SK-MEL-5 (cell line): ENCODE data around the gene CACNA1D. TPM values are rescaled to one million over a fixed set of nuclear protein-coding genes. Genes with fewer than 3 reads are reported as not detected.

ENCODE experiments used
- DNase-seq: peaks from one replicate; pipeline ENCODE4 v3.0.0-alpha.2; 2016; ENCODE audit warnings: low read depth, low spot score
- in situ Hi-C: cut with HindIII; loops from 2 replicates; pipeline ENCODE4 v1.10.0; 2016; ENCODE audit warnings: low sequenced_read_pairs, high pct_unique_total_duplicates, low pct_unique_long_range_greater_than_20kb
- total RNA-seq: library from RNA; depleted of rRNA; stranded (reverse); fragments of >200 nt; shearing (Covaris generic); gene quantifications from 2 replicates; pipeline ENCODE4 v1.2.3, GENCODE V29; 2014

Gene CACNA1D
- total RNA-seq, 1 experiment from 2014 or later, result 3.2 TPM

DNA sequence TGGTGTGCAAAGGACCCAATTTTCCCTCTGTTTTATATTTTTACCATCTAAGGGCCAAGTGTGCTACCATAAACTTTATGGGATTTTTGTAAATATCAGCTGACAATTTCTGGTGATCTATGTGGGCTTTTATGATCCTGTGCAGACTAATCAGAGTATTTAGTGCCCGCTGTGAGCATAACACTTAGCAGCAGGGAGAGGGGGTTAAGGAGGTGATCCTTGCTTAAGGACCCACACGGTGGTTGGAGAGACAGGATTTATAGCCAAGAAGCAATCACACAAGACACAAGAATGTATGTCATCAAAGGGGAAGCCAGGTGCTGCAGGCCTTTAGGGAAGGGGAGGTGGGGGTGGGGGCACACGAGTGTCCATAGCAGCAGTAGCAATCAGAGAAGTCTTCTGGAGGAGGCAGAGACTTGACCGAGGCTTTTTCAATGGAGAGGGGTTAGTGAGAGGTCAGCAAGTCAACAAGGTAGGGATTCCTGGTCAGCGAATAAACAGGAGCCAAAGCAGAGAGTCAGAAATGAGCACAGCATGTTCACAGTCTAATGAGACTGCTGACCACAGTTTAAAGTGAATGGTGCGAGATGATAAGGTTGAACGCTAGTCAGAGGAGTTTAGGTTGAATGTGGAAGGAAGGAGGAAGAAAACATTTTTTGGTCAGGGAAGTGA, 4.5 kb upstream of the CACNA1D start:
- in situ Hi-C loops, result no loop called here
- no peak for DNase-seq

DNA sequence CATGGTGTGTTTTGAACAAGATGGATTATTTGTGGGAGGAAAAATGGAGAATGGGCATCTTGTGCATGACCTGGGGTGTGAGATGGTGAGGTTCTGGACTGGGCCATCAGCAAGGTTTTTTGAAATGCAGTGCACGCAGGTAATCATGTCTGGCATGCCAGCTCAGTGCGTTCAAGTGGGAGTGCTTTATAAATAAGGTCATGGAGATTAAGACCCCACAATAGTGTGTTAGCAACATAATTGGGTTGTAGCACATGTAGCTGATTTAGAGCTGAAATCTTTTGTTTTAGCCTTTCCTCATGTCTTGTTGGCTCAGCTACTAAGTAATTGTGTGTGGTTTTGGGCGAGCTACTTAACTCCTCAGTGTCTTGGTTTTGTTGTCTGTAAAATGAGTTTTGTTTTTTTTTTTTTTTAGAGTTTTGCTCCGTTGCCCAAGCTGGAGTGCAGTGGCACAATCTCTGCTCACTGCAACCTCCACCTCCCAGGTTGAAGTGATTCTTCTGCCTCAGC, 3.9 kb upstream of the CACNA1D start:
- in situ Hi-C loops, result no loop called here

DNA sequence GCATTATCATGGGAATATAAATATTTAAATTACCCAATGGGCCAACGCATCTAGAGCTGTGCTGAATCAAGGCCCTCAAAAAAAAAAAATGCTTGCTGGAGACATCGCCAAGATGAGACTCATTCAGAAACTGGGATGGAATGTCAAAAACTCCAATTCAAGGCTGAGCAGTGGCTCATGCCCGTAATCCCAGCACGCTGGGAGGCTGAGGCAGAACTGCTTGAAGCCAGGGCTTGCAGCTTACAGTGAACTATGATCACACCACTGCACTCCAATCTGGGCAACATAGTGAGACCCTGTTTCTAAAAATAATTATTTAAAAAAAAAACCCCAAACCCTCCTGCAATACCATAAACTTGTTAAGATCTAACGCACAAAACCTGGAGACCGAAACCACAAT, 3.1 kb upstream of the CACNA1D start:
- in situ Hi-C loops, result no loop called here
- no peak for DNase-seq

More for the DNA sequence above, 3.9 kb upstream of the CACNA1D start:
- no peak for DNase-seq

DNA sequence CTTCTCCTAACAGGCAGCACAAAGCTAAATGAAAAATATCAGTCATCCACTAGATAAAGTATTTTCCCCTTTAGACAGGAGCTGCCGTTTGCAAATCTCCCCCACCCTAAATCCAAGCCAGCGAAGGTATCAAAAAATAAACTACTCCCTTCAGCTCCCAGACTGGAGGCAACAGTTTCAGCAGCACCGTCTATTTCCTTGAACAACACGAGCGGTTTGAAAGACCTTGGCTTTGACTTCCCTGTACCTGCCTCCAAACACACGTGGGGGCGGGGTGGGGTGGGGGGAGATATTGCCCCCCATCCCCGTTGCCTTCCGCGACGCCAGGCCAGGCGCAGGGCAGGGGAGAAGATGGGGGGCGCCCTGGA, 832 bp upstream of the CACNA1D start:
- in situ Hi-C loops, result no loop called here

DNA sequence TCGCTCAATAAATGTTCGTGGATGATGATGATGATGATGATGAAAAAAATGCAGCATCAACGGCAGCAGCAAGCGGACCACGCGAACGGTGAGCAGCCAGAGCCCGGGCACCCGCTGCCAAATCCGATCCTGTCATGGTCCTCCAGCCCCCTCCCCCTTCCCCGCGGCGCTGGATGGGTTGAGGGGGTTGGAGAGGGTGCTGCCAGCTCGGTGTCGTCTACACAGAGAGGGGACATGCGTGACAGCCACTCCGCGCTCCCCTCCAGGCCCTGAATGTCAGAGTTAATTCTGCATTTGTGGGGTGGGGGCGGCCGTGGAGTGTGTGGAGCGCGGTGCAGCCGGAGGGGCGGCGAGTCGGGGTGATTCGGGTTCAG, 722 bp downstream of the CACNA1D start:
- in situ Hi-C loops, result no loop called here

More for the DNA sequence above, 832 bp upstream of the CACNA1D start:
- no peak for DNase-seq

DNA sequence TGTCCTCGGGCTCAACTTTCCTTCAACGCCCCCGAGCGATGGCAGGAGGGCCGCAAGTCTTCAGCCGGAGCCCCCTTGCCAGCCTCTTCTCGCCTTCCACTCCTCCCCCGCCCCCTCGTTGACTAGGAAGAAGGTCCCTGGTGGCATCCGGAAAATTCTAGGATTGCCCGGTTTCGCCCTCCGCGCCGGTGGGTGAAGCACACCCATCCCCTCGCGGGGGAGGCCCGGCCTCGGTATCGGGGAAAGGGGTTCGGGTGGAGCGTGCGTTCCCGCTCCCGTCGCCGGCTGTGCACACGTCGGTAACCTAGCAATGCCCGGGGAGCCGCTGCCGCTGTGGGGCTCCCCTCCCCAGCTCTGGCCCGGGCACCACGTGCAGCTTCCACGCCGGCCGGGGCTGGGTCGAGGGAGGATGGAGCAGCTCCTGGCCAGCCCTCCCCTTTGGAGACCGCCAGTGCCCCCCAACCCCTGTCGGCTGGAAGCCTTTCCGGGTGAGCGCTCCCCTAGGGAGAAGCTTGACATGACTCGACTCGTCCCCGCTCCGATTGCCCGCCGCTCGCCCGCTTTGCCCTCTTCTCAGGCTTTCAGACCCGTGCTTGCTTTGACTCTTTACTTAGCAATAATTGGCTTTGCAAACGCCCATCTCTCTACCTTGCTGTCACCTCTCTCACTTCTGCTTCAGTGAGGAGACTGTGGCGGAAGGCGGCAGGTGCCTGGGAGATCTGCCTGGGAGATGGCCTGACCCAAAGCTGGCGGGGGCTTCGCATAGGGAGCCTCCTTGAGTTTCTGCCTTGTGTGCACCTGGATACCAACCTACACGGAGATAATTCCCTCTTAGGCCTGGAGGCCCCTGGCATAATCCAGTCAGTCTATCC, 1.3 kb downstream of the CACNA1D start:
- no peak for DNase-seq
- in situ Hi-C loops, result no loop called here

More for the DNA sequence above, 722 bp downstream of the CACNA1D start:
- DNase-seq, result no peak

DNA sequence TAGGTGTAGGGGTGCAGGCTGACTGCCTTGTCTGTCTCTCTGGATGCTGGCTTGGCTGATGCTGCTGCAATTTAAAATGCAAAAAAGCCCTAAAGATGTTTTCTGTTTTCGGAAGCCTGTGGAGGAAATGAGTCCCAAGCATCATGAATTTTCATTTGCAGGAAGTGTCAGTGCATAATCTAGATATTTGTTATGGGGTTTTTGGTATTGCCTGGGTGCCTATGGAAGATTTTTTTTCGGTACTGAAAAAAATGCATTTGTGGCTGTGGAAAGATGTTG, 1.9 kb downstream of the CACNA1D start:
- in situ Hi-C loops, result no loop called here
- no peak for DNase-seq

DNA sequence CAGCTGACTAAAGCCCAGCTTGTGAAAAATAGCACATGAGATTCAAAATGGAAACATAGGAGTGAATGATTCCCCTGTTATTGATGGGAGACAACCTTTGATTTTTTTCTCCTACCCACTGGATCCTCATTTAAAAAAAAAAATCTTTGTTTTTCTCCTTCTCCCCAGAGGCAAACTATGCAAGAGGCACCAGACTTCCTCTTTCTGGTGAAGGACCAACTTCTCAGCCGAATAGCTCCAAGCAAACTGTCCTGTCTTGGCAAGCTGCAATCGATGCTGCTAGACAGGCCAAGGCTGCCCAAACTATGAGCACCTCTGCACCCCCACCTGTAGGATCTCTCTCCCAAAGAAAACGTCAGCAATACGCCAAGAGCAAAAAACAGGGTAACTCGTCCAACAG, 2.6 kb downstream of the CACNA1D start:
- in situ Hi-C loops, result no loop called here
- peak; percentile 37 for DNase-seq

DNA sequence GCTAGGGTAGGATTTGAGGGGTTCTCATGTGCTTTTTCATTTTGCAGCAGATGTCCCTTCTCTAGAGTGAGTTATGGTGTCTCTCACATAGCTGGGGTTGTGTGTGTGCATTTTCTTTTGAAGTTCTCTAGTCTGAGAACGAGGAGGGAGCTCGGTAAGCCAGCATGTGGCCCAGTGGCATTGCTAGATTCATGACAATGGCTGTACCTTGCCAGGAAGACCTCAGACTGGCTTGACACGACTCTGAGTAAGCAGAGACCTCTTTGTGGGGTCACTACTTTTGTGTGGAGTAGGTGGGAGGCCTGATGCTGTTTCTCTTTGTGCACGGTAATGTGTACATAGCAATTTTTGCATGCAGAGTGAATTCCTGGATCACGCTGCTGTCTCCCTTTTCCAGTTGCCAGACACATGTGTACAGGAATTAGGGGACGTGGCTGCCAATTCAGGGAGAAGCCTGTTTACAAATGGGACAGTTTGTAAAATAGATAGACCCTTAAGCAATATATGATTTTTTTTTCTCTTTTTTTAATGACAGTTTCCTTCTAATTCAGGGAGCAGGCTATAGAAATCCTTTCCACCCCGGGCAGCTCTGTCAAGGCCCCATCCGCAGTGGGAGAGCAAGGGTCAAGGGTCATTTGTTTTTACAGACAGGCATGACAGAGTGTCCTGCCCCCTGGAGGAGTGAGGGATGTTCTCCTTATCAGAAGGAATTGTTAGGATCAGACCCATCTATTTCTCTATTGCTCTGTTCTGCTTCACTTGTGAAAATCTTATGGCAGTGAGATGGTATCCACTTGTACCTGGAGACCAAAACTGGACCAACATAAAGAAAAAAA, 4.6 kb downstream of the CACNA1D start:
- in situ Hi-C loops, result no loop called here
- peak; percentile 13 for DNase-seq

DNA sequence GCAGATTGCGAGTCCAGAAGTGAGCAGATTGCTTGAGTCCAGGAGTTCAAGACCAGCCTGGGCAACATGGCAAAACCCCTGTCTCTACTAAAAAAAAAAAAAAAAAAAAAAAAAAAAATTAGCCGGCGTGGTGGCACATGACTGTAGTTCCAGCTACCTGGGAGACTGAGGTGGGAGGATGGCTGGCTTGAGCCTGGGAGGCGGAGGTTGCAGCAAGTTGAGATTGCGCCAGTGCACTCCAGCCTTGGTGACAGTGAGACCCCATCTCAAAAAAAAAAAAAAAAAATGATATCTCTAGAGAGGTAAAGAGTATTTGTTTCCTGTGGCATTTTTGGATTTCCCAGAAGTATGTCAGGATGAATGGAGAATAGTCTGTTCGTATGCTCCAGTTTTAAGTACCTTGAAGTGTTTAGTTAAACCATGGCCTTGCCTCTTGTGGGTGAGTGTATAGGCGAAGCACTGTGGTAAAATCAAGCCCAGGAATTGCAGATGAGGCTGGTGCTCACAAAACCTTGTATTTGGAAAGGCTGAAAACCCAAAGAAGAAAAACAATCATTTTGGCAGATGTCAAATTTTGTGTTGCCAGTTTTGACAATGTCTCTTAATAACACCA, 5.9 kb downstream of the CACNA1D start:
- in situ Hi-C loops, result no loop called here

DNA sequence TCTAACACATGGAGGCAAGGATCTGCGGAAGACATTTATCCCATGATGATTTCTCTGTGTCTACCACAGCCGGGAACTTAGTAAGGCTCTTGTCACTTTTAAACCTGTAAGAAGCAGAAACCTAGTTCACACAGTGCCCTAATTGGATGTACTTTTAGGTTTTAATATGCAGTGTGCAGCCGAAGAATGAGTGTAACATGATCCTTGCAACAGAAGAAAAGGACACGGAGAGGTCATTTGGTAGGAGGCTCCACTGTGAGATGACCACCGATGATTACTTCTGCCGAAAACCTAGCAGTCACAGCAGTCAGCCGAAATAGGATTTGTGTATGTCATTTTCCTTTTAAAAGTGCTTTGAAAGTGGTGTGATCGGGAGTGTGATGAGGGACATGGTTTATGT, 6.8 kb downstream of the CACNA1D start:
- no peak for DNase-seq

More for the DNA sequence above, 5.9 kb downstream of the CACNA1D start:
- no peak for DNase-seq

DNA sequence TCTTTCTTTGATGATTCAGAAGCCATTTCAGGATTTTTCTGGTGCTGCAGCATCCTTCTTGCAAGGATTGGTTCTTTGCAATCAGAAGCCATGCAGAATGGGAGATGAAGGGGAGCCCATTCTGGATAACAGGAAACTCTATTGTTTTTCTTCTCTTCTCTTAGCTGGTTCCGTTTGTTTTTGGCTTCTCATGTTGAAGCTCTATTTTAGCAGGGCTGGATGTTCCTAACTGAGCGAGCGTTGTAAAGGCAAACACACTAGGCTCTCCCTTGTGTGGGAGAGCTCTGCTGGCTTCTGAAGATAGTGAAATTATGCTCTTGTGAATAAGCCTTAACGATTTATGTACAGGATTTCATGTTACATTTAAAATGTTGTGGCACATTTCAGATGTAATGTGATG, 8.3 kb downstream of the CACNA1D start:
- in situ Hi-C loops, result no loop called here
- no peak for DNase-seq

More for the DNA sequence above, 6.8 kb downstream of the CACNA1D start:
- in situ Hi-C loops, result no loop called here

DNA sequence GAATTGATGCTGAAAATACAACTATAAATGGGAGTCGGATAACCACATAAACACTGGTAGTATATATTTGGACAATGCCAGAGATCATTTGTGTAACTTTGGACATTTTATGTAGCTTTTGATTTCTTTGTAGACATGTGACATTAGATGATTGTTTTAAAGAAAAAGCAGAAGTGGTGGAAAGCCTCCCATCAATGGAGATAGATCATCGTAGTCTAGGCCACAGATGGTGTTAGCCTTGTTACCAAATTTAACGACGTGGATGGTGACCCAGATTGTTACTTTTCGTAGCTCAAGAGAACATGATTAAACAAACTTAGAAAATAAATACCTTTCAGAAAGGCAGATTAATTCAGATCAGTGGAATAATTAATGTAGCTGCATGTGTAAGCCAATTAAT, 8.8 kb downstream of the CACNA1D start:
- in situ Hi-C loops, result no loop called here
- no peak for DNase-seq

DNA sequence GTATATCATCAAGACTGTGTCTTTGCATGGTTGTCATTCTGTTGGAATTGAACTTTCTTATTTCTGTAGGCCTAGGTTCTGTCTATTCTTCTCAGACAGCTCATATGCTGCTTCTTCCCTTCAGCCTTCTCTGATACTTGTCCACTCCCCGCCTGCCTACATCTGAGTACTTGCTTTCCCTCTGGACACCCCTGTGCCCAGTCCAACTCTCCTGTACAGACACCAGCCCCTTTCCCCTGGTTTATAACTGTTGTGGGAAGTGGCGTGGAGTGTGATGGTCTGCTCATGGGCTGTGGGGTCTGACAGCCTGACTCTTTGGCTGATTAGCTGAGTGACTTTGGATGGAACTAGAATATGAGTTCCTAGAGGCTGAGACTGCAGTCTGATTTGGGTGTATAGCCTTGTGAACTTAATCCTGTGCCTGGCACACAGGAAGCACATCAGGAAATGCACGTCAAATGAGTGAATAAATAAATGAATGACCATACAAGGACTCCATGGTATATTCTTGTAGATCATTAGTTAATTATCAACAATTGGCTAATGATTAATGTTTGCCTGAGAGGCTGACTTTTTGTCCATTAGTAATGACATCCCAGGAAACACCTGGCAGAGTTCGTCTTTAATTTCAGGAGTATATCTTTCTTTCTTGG, 11.8 kb downstream of the CACNA1D start:
- in situ Hi-C loops, result no loop called here
- DNase-seq, result no peak

DNA sequence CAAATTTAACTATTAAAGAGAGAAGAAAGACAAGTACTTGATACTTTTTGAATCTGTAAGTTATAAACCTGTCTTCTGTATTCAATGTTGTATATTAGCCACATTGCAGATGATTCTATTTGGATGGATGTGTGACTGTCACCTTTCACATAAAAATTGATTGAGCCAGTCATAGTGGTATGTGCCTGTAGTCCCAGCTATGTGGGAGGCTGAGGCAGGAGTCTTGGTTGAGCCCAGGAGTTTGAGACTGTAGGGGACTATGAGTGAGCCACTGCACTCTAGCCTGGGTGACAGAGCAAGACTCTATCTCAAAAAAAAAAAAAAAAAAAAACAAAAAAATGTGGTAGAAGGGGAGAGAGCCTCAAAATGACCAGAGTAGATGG, 12.3 kb downstream of the CACNA1D start:
- in situ Hi-C loops, result no loop called here
- no peak for DNase-seq

DNA sequence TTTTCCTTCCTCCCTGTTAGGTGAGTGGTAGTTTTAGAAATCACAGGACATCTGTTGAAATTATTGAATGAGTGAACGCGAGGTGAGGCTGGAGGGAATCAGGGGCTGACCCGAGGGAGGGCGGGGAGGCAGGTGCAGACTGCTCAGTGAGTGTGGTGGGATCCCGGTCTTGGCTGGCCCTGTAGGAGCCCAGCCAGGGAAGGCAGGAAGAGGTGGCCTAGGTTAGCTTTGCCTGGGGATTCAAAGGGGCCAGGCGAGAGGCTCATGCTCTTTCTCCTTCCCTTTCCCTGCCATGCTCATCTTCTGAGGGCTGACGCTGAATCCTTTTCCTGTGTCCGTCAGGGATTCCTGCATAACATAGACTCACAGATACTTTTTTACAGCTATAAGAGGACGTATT, 15.1 kb downstream of the CACNA1D start:
- no peak for DNase-seq
- in situ Hi-C loops, result no loop called here

DNA sequence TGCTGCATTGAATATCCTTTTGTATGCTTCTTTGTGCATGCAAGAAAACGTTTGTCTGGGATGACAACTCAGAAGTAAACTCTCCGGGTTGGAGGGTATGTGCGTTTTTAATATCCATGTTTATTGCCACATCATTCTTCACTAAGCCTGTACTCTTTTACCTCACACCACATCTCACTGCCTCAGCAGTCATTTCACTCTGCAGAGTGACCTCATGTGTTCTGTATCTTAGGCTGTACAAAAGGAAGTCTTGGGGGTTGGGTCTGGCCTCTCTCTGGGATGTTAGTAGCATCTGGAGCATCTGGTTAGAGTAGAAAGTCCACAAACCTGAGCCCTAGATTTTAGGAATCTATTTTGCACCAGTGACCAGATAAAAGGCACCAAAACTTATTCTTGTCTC, 16.1 kb downstream of the CACNA1D start:
- in situ Hi-C loops, result no loop called here
- no peak for DNase-seq
